Motor neuron (in vitro differentiated cells): ENCODE data around the gene SIRT2. TPM values are rescaled to one million over a fixed set of nuclear protein-coding genes. Genes with fewer than 3 reads are reported as not detected.
"Not testable (repeated sequence)": the region's sequence is repeated elsewhere in the genome, so short reads cannot be mapped to it uniquely, and the experiment has no call there.

Source experiments
- ATAC-seq, 8 experiments: fragments of 200-7000 bp; cut with Tn5 transposase; replicated peaks in 6 of 8; 2 replicates each; pipeline ENCODE4 v1.8.0; 2021; ENCODE audit warnings: mild to moderate bottlenecking in 8 of 8, moderate library complexity in 8 of 8
- H3K27ac ChIP-seq, 2 donors: fragments of 250-450 bp; sonication (Bioruptor Pico); 2 replicates each; pipeline ENCODE4 v1.9.0; 2021; ENCODE audit warnings: antibody characterized with exemption in 2 of 2, mild to moderate bottlenecking in 2 of 2, moderate library complexity in 1 of 2
- H3K4me1 ChIP-seq, 2 donors: fragments of 250-450 bp; sonication (Bioruptor Pico); replicated peaks in 1 of 2; 2 replicates each; pipeline ENCODE4 v1.6.1; 2021; ENCODE audit warnings: antibody characterized with exemption in 2 of 2, mild to moderate bottlenecking in 2 of 2, moderate library complexity in 1 of 2
- H3K4me3 ChIP-seq, 5 donors: fragments of 250-450 bp; sonication (Bioruptor Pico); 2 replicates each; pipeline ENCODE4 v1.9.0; 2021; ENCODE audit warnings: antibody characterized with exemption in 5 of 5, mild to moderate bottlenecking in 5 of 5, moderate library complexity in 4 of 5
- WGBS, 10 experiments: fragments of 450-650 bp; shearing (Covaris generic); methylation state at CpG; one replicate each; pipeline ENCODE4 v1.0.0; 2022; 5-methylcytosine and 5-hydroxymethylcytosine counted together
- in situ Hi-C, 9 experiments: fragments of 400-800 bp; cut with MboI; loops; one replicate each; pipeline ENCODE4 v1.15.0; 2021; ENCODE audit warnings: low sequenced_read_pairs in 9 of 9, low pct_unique_long_range_greater_than_20kb in 2 of 9; ENCODE audit not compliant: unreplicated experiment in 9 of 9
- total RNA-seq, 8 experiments: library from RNA; unstranded; fragments of 300-600 nt; gene quantifications; 2 replicates each; pipeline versions ENCODE4 v1.2.3 to v1.2.4, GENCODE V29; 2022

The SIRT2 gene
- total RNA-seq, 8 experiments from 2014 or later, result 22.8 to 66.0 (median 38.1) TPM

DNA sequence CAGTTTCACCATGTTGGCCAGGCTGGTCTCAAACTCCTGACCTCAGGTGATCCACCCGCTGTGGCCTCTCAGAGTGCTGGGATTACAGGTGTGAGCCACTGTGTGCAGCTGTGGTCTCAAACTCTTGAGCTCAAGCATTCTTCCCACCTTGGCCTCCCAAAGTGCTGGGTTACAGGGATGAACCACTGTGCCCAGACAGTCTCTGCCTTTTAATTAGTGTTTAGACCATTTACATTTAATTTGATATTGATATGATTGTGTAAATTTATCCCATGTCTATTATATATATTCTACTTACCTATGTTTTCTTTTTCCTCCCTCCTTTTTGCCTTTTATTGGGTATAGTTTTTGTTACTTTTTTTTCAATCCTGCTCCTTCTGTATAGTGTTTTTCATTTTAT lies 2.3 kb upstream of the SIRT2 start:
- 83 to 100% (median 100%) methylated on average over 1 of the region's 1 CpG; no CpG with 5 or more reads in 6 of the 10 experiments for WGBS, 10 experiments

DNA sequence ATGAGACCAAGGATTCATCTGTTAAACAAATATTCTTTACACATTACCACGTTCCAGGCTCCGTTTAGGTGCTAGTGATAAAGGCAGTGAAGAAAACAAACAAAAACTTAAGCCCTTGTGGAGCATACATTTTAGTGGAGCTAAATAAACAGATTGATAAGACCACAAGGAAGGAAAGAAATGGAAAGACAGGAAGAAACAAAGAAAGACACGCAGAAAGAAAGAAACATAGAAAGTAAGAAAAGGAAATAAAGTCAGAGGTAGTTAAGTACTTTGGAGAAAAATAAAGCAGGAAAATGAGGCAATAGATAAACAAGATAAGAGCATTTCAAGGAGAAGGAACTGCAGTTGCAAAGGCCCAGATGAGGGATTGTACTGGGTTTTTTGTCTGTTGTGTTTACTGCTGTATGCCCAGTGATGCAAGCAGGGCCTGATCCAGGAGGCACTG lies 1.3 kb upstream of the SIRT2 start:
- in situ Hi-C loops, result loop anchor here in 3 of 9 experiments (25.0 kb wide), 1 partner anchor 488 kb away; the partner anchor contains the start of gene FAM98C (in 3 of the 3)
- Histone ChIP-seq H3K4me1 (peaks cover 6 to 8% of the 10 kb centered on the region in 2 donors), H3K4me3 (peak overlapping the region in 3 of 5 donors; percentile 92 to 98 (median 96)), H3K27ac (no peak overlapping the region)
- no peak for ATAC-seq
- WGBS, 10 experiments, result 24 to 89% (median 52%) methylated on average over 1 to 3 of the region's 3 CpGs

More for the DNA sequence above, 2.3 kb upstream of the SIRT2 start:
- no peak overlapping the region for H3K27ac ChIP-seq
- ATAC-seq, result no peak
- peaks cover 6 to 8% of the 10 kb centered on the region in 2 donors for H3K4me1 ChIP-seq
- in situ Hi-C loops, result loop anchor here in 3 of 9 experiments (25.0 kb wide), 1 partner anchor 489 kb away; the partner anchor contains the start of gene FAM98C (in 3 of the 3)
- no peak overlapping the region for H3K4me3 ChIP-seq

GRCh38 chr19:38900202-38900629 lies 798 bp upstream of the SIRT2 start:
- in situ Hi-C loops, result loop anchor here in 3 of 9 experiments (25.0 kb wide), 1 partner anchor 488 kb away; the partner anchor contains the start of gene FAM98C (in 3 of the 3)
- Histone ChIP-seq H3K4me1 (peaks cover 6 to 8% of the 10 kb centered on the region in 2 donors), H3K4me3 (peak overlapping the region; percentile 81 to 98 (median 93)), H3K27ac (peak overlapping the region; percentile 70 to 76)
- ATAC-seq, result no peak
- 0 to 20% (median 0%) methylated on average over 1 to 5 of the region's 8 CpGs for WGBS, 10 experiments

GRCh38 chr19:38898788-38899446 lies 501 bp downstream of the SIRT2 start:
- in situ Hi-C loops, result no loop called here
- Histone ChIP-seq H3K4me3 (peak overlapping the region; percentile 81 to 98 (median 93)), H3K27ac (peak overlapping the region; percentile 28 to 31), H3K4me1 (peaks cover 6 to 8% of the 10 kb centered on the region in 2 donors)
- WGBS, 10 experiments, result 0 to 60% (median 28%) methylated on average over 1 to 7 of the region's 25 CpGs; no CpG with 5 or more reads in 1 of the 10 experiments
- ATAC-seq, result peak in 1 of 8 experiments; percentile 0

DNA sequence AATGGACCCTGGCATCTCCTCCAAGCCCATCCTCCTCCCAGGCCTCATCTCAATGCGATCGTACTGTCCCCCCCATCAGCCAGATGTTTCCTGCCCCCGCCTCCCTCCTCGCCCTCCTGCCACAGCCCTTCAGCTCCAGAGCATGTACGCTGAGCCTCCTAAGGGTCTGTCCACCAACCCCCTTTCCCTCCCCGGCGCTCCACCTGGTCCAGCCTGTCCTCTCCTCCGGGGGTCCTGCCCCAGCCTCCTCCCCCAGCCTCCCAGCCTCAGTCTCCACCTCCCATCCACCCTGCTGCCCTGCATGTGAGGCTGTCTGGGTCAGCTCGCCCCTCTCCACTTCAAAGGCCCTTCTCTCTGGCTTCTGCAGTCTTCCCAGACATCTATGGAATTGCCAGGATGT lies 4.5 kb downstream of the SIRT2 start:
- no peak for ATAC-seq
- Histone ChIP-seq H3K27ac (no peak overlapping the region), H3K4me3 (no peak overlapping the region), H3K4me1 (peaks cover 5 to 6% of the 10 kb centered on the region in 2 donors)
- no CpG with 5 or more reads among the region's 9 CpGs for WGBS, 10 experiments
- in situ Hi-C loops, result no loop called here

DNA sequence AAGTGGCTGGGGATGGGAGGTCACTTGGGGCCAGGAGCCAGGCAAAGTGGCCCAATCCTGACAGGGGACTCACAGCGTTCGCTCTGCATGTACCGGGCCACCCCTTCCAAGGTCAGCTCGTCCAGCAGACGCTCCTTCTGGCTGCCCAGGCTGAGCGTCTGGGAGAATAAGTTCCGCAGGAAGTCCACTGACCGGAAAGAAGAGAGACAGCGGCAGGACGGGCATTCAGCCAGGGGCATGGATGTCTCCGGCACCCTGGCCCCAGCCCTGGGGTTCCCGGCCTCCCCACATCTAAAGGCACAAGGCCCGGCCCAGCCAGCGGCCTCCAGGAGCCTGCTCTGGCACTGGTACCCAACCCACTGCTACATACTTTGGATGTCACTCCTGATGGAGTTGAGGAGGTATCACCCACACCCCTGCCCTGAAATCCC lies 6.1 kb downstream of the SIRT2 start:
- in situ Hi-C loops, result no loop called here
- WGBS, 10 experiments, result 83 to 92% methylated on average over 2 of the region's 14 CpGs; no CpG with 5 or more reads in 8 of the 10 experiments
- ATAC-seq, result no peak
- H3K4me3 ChIP-seq, result no peak overlapping the region
- peaks cover under 1 to 2% of the 10 kb centered on the region in 2 donors for H3K4me1 ChIP-seq
- no peak overlapping the region for H3K27ac ChIP-seq

- Histone ChIP-seq H3K4me3 (no peak overlapping the region), H3K4me1 (no peaks in the 10 kb centered on the region), H3K27ac (no peak overlapping the region)
- WGBS, 10 experiments, result 64 to 100% (median 89%) methylated on average over 1 to 5 of the region's 5 CpGs; no CpG with 5 or more reads in 3 of the 10 experiments
- no peak for ATAC-seq
- in situ Hi-C loops, result no loop called here
Observed at GRCh38 chr19:38892841-38893240, 6.6 kb downstream of the SIRT2 start.

DNA sequence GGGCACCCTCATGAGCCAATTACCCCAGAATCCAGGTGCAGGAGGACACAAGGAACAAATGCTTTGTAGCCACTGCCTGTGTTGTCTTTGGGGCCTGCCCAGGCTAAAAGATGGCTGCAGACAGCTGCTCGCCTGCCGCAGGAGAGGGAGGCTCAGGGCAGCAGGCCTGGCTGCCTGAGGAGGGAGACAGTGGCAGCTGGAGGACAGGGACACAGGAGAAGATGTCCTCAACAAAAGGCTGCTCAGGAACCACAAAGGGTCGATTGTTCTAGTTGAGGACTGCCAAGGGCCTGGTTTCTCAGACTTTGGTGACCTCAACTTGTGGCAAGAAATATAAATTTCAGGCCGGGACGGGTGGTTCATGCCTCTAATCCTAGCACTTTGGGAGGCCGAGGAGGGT lies 7.6 kb downstream of the SIRT2 start:
- in situ Hi-C loops, result no loop called here
- Histone ChIP-seq H3K4me3 (no peak overlapping the region), H3K4me1 (no peaks in the 10 kb centered on the region), H3K27ac (no peak overlapping the region)
- WGBS, 10 experiments, result 50 to 100% (median 61%) methylated on average over 1 to 3 of the region's 6 CpGs; no CpG with 5 or more reads in 4 of the 10 experiments
- ATAC-seq, result no peak

- no peaks in the 10 kb centered on the region for H3K4me1 ChIP-seq
- no peak for ATAC-seq
- in situ Hi-C loops, result no loop called here
Observed at GRCh38 chr19:38890686-38891085, 8.7 kb downstream of the SIRT2 start.

DNA sequence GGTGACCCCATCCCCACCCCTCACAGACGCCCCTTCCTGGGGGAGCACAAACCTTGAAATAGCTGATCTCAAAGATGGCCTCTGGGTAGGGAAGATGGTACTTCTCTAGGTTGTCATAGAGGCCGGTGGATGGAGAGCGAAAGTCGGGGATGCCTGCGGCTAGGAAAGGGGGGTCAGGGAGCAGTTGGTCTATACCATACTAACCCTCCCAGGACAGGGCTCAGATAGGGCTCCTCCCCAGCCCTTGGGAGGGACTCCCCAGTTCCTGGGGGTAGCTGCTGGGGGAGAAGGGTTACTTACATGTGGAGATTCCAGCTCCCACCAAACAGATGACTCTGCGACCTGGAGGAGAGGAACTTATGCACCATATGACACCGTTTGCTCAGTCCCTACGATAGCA lies 9.6 kb downstream of the SIRT2 start:
- WGBS, 10 experiments, result 7 to 100% (median 79%) methylated on average over 1 to 4 of the region's 8 CpGs; no CpG with 5 or more reads in 4 of the 10 experiments
- no peak for ATAC-seq
- Histone ChIP-seq H3K4me1 (no peaks in the 10 kb centered on the region), H3K27ac (no peak overlapping the region), H3K4me3 (no peak overlapping the region)
- in situ Hi-C loops, result no loop called here

More at GRCh38 chr19:38890686-38891085, 8.7 kb downstream of the SIRT2 start:
- no peak overlapping the region for H3K27ac ChIP-seq
- H3K4me3 ChIP-seq, result no peak overlapping the region

- 80 to 100% (median 90%) methylated on average over 2 to 7 of the region's 17 CpGs; no CpG with 5 or more reads in 7 of the 10 experiments for WGBS, 10 experiments
- no peak overlapping the region for H3K4me3 ChIP-seq
- H3K27ac ChIP-seq, result no peak overlapping the region
- no peaks in the 10 kb centered on the region for H3K4me1 ChIP-seq
- ATAC-seq, result no peak
- in situ Hi-C loops, result no loop called here
Observed at GRCh38 chr19:38888876-38889275, 10.5 kb downstream of the SIRT2 start.

- ATAC-seq, H3K27ac ChIP-seq, in situ Hi-C loops, H3K4me1 ChIP-seq, H3K4me3 ChIP-seq: not testable (repeated sequence)
- WGBS, 10 experiments, result 67 to 100% (median 89%) methylated on average over 1 to 3 of the region's 3 CpGs; no CpG with 5 or more reads in 5 of the 10 experiments
Observed at GRCh38 chr19:38884691-38885090, 14.7 kb downstream of the SIRT2 start.

DNA sequence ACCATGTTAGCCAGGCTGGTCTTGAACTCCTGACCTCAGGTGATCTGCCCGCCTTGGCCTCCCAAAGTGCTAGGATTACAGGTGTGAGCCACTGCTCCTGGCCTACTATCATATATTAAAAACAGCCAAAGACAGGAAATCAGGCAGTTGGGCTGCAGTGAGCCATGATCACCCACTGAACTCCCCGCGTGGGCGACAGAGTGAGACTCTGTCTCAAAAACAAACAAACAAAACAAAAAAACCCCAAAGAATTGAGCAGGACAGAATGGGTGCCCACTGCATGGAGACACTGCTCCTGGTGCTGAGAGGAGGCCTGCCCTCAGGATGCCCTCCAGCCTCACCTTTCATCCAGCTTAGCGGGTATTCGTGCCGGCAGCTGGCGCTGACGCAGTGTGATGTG lies 16.1 kb downstream of the SIRT2 start:
- Histone ChIP-seq H3K27ac (no peak overlapping the region), H3K4me3 (no peak overlapping the region), H3K4me1 (peaks cover 0 to 5% of the 10 kb centered on the region in 2 donors)
- 87 to 100% (median 96%) methylated on average over 1 to 8 of the region's 9 CpGs; no CpG with 5 or more reads in 4 of the 10 experiments for WGBS, 10 experiments
- in situ Hi-C loops, result no loop called here
- no peak for ATAC-seq
